SH-SY5Y (cell line): ENCODE results near the gene MRPL48.

Source experiments
- GATA2 ChIP-seq: IDR thresholded peaks from 2 replicates; pipeline ENCODE4 v1.6.1; 2011; ENCODE audit warnings: mild to moderate bottlenecking, low read depth, low read length
- GATA3 ChIP-seq: IDR thresholded peaks from 2 replicates; pipeline ENCODE4 v1.6.1; 2011; ENCODE audit warnings: low read depth, mild to moderate bottlenecking, low read length, moderate library complexity

MRPL48 gene

GRCh38 chr11:73888244-73888643 lies 100.6 kb downstream of the MRPL48 start:
- TF ChIP-seq GATA3 (no peak), GATA2 (no peak)

GRCh38 chr11:73889019-73889418 lies 101.3 kb downstream of the MRPL48 start:
- TF ChIP-seq GATA3 = no peak
- no peak for TF ChIP-seq GATA2

DNA sequence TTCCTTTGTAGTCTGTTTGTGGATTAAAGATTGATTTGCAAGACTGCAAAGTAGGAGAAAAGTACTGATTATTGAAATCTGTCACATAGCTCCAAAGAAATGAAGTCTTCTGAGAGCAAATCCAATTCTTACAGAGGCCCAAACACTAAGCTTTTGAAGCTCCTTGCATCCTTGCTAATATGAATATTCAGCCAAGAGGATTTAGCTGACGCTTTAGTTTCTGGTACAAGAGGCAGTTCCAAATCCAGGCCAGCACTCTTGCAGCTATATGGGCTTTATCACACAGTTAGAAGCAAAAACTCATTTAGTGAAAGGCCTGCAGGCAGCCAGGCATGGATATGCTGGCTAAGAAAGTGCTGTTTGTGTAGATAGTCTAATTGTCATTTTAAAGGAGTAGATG lies 101.9 kb downstream of the MRPL48 start:
- TF ChIP-seq GATA2 (no peak), GATA3 (no peak)

- TF ChIP-seq GATA3 (no peak), GATA2 (no peak)
These were observed 105.4 kb downstream of the MRPL48 start for GRCh38 chr11:73893041-73893440.

- TF ChIP-seq GATA3 (no peak), GATA2 (no peak)
These were observed 107.2 kb downstream of the MRPL48 start for GRCh38 chr11:73894725-73895335.

DNA sequence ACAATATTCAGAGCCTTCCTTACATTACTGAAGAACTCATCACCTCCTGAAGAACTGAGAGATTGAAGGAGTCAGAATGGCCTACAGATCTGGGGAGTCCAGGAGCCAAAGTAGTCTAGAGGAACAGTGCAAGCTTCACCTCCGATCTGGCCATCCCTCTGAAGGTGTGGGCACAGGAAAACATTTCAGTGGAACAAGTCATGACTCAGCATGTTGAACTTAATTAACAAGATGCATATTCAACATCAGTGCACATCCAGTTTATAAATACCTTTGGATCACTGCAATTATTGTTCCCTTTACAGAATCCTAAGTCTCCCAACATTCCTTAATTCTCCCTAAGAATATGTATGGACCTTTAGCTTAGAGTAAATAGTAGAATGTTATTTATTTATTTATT lies 114.6 kb downstream of the MRPL48 start:
- TF ChIP-seq GATA2 (no peak), GATA3 (no peak)

- no peak for TF ChIP-seq GATA2
- no peak for TF ChIP-seq GATA3
These were observed 119.5 kb downstream of the MRPL48 start for GRCh38 chr11:73907191-73907590.

GRCh38 chr11:73912026-73912425 lies 124.4 kb downstream of the MRPL48 start:
- TF ChIP-seq GATA3 = no peak
- no peak for TF ChIP-seq GATA2

- TF ChIP-seq GATA2 = no peak
- no peak for TF ChIP-seq GATA3
These were observed 125.8 kb downstream of the MRPL48 start for GRCh38 chr11:73913472-73913871.

GRCh38 chr11:73914284-73914683 lies 126.6 kb downstream of the MRPL48 start:
- no peak for TF ChIP-seq GATA3
